ENCODE measurements around the gene RNF39.
"Not testable (repeated sequence)": the region's sequence is repeated elsewhere in the genome, so short reads cannot be mapped to it uniquely, and the experiment has no call there.

The RNF39 gene, protein sequence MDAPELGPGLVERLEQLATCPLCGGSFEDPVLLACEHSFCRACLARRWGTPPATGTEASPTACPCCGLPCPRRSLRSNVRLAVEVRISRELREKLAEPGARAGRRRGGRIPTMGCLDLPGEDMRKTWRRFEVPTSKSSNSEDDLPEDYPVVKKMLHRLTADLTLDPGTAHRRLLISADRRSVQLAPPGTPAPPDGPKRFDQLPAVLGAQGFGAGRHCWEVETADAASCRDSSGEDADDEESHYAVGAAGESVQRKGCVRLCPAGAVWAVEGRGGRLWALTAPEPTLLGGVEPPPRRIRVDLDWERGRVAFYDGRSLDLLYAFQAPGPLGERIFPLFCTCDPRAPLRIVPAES

DNA sequence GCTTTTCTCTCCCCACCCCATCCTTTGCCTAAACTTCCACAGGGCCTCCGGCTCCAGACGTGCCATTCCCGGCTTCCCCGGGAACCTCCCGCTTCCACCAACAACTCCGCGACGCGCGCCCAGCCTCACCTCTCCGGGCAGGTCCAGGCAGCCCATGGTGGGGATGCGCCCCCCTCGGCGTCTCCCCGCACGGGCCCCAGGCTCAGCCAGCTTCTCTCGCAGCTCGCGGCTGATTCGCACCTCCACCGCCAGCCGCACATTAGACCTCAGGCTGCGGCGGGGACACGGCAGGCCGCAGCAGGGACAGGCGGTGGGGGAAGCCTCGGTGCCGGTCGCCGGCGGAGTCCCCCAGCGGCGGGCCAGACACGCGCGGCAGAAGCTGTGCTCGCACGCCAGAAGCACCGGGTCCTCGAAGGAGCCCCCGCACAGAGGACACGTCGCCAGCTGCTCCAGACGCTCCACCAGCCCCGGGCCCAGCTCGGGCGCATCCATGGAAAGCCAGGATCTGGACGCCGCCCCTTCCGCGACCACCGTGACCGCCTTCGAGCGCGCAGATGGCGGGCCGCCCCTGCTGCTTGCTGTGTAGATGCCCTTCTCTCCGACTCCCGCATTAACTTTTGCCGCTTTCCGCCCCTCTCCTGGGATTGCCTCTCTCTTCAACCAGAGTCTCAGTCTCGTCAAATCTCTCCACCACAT, at the start of gene RNF39:
RNF39 (minus strand) TSS at position 676 of the 696 bp plus-strand sequence; CDS start at position 492, 184 bp downstream.
- DNase-seq (ENCODE audit: extremely low read depth in 1 of 2, low read depth in 1 of 2): no peak

DNA sequence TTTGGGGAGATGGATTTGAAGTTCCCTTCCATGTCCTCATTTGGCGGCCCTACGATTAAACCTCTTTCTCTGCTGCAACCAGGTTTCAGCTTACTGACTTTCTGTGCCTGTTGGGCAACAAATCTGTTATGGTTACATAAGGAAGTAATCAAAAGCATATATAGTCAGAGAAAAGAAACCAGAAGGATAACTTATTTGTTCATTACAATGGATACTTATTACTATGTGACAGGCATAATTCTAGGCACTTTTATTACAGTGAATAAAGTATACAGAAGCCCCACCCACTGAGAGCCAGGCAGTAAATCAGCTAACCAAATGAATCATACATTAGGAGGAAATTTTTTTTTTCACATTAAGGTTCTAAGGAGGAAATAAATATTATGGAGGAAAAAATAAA, 46.9 kb upstream of the RNF39 start:
- no peak for DNase-seq (ENCODE audit: extremely low read depth in 1 of 2, low read depth in 1 of 2)

DNA sequence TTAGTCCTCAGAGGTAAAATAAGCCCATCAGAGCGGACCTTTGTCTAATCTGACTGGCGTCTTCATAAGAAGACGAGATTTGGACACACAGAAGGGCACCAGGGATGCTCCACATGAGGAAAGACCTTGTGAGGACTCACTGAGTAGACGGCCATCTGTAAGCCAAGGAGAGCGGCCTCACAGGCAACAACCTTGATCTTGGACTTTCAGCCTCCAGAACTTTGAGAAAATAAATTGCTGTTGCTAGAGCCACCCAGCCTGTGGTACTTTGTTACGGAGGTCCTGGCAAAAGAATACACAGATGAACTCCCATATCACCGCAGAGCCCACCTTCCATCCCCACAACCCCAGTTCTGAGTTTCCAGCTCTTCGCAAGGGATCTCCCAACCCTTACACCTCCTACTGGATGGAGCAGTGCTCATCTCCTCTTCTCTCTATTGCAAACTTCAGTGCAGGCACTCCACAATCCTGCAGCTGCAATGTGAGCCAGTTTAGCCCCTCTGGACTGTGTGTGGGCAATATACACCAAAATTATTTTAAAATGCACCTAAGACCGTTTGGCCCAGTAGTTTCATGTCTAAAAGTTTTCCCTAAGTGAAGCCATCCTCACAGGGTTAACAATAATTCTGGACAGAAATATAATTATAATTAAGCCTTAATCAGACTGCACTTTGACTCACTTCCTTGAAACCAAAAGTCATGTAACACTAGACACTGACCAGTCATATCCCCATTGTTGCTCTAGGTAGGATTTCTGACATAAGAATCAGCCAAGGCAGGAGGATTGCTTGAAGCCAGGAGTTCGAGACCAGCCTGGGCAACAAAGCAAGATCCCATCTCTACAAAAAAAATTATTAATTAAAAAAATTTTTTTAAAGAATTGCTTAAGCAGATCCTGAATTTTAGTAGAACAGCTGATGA, 46.1 kb upstream of the RNF39 start:
- DNase-seq (ENCODE audit: extremely low read depth in 1 of 2, low read depth in 1 of 2): no peak

DNA sequence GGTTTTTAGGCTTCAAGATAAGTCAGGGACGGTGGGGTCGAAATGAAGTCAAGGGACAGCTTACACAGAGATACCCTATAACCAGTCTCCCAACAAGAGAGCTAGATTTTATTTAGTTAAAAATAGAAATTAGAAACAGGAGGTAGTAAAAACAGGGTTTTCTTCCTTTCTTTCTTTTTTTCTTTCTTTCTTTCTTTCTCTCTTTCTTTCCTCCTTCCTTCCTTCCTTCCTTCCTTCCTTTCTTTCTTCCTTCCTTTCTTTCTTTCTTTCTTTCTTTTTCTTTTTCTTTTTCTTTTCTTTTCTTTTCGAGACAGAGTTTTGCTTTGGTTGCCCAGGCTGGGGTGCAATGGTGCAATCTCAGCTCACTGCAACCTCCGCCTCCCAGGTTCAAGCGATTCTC, 43.1 kb upstream of the RNF39 start:
- not testable (repeated sequence) for DNase-seq (ENCODE audit: extremely low read depth in 1 of 2, low read depth in 1 of 2)

DNA sequence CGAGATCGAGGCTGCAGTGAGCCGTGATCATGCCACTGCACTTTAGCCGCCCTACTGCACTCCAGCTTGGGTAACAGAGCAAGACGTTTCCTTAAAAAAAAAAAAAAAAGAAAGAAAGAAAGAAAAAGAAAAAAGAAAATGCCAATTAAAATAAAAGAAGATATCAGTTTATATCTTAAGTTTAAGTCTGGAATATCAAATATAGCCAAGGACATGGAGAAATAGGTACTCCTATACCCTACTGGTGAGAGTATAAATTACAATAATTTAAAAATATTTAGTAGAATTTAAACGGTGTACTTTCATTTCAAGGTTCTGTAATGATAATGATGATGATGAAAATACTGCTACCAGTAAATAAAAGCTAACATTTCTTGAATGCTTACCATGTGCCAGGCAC, 41.2 kb upstream of the RNF39 start:
- DNase-seq (ENCODE audit: extremely low read depth in 1 of 2, low read depth in 1 of 2): no peak

DNA sequence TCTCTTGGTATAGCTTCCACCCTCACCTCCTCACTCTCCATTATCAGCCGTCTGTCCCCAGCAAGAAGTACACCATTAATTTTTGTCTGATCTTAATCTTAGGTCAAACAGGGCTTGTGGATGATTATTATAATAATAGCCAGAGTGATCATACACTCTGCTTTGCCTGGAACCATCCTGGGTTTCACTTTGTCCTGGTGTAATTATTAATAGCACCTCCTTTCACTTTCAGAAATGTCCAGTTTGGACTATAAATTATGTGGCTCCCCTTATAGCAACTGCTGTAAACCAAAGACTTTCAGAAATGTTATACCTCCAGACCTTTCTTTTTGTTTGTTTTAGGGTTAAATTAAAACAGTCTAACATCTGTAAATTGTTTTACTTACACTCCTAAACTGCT, 38.3 kb upstream of the RNF39 start:
- DNase-seq (ENCODE audit: extremely low read depth in 1 of 2, low read depth in 1 of 2): no peak

DNA sequence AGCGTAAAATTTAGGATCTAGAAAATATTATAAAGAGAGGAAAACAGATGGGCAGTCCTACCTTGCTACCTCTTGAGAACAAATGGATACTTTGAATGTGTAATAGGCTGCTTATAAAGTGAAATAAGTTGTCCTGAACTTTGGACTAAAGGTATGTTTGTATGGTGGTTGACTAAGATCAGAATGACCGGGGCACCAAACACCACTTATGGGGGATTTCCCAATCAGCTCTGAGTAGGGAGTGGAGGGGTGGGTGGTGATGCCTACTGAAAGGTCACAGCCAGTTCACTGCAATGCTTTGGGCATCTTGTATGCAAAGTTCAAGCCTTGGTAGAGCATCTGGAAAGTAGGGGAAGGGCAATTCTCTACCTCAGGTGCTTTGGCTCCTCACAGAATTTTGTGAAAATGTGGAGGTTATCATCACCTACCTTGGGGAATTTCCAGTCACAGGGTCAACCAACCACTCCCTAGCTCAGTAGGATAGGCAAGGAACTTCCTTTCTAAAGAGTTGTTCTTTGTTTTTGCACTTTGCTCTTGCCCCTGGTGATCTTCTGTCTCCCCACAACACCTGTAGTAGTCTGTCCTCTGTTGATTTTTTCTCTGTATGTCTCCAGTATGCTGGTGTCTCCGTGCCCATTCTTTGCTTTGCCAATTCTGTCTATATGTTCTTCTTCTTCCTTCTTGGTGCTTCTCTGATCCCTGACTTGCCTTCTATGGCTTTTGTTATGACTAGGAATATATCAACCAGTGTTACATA, 37.6 kb upstream of the RNF39 start, which contains the start of gene TRIM31:
TRIM31 (minus strand) TSS at position 88 of the 757 bp plus-strand sequence. CDS start 285 bp downstream, outside the sequence.
- no peak for DNase-seq (ENCODE audit: extremely low read depth in 1 of 2, low read depth in 1 of 2)

DNA sequence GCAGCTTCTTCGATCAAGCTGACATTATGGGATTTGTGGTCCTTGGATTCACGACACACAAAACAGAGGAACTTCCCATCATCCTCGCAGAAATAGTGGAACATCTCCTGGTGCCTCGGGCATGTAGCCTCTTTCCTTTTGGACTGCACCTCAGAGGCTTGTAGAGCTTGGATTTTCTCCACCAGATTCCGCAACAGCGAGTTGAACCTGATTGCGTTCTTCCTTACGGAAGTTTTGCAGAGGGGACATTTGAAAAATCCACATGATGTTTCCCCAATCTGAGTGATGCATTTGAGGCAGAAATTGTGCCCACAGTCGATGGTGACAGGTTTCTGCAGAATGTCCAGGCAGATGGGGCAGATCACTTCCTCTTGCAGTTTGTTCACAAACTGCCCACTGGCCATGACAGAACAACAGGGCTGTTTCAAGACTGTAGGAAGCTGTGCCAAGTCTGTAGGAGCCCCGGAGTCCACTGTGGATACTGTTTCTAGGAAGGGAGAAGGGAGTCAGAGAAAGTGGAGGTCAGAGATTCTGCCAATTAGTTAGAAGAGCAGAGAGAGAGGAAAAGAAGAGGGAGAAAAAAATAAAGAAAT, 36.9 kb upstream of the RNF39 start:
- DNase-seq (ENCODE audit: extremely low read depth in 1 of 2, low read depth in 1 of 2): no peak

DNA sequence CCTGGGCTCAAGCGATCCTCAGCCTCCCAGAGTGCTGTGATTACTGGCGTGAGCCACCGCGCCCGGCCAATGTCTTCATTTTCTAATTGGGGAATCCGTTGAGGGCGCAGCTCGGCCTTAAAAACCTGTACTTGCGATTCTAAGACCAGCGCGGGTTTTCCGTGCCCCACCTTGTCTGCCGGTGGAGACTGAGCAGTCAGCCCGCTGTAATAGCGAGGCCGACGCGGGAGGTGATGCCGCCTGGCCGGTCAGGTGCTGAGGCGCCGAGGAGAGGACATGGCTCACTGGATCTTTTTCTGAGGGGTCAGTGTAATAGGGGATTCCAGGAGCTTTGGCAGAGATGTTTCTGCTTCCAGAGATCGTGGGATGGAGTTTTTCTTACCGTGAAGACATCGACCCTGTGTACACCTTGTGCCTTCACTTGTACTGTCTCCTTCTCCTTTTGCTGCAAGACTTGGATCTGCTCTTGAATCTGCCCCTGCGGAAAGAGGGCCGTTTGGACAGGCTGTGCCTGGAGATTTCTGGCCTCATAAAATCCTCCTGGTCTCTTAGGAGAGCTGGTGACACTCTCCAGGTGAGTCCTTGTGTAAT, 35.8 kb upstream of the RNF39 start:
- DNase-seq (ENCODE audit: extremely low read depth in 1 of 2, low read depth in 1 of 2): no peak

DNA sequence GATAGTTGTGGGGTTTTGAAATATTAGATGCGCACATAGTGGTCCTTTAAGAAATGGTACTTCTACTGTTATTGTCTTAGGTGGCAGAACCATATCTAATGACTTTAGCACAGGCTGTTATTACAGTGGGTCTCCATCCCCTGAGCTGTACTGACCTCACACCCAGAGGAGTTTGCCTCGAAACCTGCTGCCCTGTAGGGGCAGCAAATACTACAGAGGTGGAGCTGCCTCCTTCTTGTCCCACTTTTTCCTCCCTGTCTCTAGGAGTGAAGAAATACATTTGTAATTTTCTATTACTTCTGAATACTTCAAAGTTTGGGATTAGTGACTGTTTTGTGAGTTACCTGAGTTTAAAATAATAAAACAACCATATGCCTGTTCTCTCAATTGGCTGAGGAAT, 29.1 kb upstream of the RNF39 start:
- DNase-seq (ENCODE audit: extremely low read depth in 1 of 2, low read depth in 1 of 2): no peak

DNA sequence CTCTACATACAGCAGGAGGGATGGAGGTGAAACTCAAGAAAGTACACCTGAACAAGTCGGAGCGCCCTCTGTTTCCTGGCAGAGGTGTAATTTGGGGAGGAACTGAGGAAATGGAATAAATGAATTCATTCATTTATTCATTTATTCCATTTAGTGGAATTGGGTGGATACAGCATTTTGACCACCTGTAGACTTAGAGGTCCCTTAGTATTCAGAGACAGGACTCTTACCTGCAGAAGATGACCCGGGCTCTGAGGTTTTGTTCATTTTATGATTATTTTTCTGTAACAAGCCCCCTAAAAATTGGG, 28.3 kb upstream of the RNF39 start:
- DNase-seq (ENCODE audit: extremely low read depth in 1 of 2, low read depth in 1 of 2): no peak

DNA sequence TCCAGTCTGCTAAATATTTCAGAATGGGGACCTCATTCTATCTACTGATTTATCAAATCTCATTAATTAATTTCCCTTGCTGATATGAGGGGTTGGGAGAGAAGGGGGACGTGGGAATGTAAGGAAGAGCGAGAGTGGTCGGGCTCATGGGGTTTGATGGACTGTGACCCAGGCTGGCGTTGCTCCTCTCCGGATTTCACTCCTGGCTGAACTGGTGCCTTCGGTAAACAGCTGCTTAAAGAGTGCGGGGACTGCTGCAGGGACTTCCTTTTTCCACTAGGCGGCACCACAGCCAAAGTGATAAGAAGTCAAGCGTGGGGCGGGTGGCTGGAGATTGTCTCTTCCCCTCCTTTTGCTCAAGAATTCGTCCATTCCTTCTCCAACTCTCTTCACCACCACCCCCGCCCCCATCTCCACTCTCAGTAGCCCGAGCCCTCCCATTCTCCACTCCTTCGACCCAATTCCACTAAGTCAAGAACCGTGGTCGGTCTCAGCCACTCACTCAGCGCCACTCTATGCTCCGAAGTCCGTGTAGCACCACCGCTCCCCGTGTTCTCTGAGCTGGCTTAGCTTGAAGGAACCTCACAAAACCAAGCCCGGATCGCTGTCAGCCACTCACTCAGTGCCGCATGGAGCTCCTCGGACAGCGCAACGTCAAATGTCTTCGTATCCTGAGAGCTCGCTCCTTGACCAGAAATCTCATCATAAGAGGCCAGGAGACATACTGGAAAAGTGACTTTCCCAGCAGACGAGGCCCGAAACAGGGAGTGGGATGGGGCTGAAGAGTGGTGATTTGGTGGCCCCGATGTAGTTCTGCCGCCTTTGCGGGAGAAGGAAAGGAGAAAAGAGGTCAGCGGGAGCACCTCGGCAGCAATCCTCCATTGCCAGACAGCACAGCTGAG, 27.7 kb upstream of the RNF39 start:
- peak; percentile 52 to 74 for DNase-seq (ENCODE audit: extremely low read depth in 1 of 2, low read depth in 1 of 2)

DNA sequence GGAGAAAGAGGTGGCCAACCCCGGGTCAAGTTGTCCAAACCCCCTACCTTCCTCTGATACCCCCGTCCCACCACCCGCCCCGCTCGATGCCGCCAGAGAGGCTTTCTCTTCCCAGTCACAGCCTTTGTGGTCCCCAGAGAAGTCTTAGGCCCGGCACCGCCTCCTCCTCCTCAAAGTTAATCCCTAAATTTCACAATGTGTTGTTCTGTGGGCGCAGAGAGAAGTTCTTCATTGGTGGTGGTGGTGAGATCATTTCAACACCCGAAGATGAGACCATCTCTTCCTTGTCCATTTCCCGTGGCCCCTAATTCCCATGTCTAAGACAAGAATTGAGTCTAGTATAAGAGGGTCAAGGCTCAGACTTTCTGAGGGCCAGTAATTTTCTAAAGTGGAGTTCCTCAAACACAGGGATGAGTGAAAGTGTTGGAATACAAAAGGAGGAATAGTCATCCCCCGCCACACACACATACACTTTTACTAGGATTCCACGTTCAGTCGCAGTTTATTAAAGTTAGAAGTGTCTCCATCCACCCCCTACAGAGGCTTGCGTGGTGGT, 26.9 kb upstream of the RNF39 start:
- no peak for DNase-seq (ENCODE audit: extremely low read depth in 1 of 2, low read depth in 1 of 2)

DNA sequence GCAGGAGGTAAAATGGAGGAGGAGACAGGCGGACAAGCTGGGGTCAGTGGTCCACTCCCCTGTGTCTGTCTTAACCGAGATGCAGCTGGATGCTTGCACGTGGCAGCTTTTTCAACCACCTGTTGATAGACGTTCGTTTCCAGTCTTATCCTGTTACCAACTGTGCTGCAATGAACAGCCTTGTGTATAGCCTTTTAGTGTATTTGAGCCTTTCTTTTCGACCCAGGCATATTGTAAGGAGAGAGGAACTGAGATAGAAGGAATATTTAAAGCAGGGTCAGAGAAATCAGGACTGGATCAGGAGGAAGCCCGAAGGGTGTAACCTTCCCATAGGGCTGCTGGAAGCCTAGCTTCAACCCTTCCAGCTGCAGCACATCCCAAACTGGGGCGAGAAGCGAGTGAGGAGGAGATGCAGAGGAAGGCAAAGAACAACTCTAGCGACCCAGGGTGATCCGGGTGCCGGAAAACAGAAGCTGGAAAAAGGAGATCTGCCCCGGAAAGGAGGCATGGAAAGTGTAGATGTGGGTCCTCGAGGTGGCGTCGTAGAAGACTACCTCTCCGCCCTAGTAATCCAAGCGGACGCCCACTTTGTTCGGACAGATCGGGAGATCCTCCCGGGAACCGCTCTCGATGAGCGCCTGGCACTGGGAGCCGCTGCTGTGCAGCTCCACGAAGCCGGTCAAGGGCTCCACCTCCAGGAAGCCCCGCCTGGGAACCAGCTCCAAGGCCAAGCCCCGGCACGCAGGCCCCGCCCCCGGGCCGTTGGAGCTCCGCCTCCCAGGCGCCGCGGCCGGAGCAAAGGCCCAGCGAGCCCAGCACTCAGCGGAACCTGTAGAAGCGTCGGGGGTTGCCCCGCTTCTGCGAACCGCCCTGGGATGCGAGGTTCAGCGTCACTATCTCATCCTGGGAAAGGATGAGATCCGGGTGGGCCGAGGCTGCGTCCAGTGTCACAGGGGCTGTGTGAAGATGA, 26.2 kb upstream of the RNF39 start:
- DNase-seq (ENCODE audit: extremely low read depth in 1 of 2, low read depth in 1 of 2): peak; percentile 50 to 62

DNA sequence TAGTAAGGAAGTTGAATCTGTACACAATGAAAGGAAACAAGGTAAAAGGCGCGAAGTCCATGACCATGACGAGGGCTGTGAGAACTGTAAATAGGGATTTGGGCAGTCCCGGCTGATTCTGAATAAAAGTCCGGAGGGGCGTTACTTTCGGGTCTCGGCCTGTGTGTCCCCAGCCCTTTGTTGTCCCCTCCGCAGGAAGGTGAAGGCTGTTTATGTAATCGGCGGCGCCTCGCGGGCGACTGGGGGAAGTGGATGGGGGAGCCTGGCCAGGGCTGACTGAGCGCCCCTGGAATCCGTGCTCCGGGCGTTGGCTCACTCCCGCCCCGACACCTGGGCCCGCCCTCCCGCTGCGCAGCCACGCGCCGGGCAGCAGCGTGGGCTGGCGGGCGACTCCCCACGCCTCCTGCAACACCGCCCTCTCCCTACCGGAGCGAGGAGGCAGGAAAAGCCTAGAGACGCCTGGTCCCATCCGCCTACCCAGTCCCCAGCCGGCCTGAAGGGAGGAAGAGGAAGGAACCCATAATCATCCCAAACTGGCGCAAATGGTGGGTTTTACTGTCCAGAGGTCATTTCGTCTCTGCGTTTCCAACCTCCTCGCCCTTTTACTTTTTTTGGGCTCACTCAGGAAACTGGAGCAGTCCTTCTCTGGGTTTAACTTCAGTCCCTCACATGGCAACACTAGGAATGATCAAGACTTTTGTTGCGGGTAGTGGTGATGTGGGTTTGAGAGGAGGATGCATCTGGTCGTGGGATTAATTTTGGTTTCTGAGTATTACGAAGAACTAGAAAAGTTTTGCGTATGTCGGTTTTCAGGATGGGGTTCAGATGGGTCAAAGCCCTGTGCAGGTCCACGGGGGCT, 25.2 kb upstream of the RNF39 start:
- no peak for DNase-seq (ENCODE audit: extremely low read depth in 1 of 2, low read depth in 1 of 2)

DNA sequence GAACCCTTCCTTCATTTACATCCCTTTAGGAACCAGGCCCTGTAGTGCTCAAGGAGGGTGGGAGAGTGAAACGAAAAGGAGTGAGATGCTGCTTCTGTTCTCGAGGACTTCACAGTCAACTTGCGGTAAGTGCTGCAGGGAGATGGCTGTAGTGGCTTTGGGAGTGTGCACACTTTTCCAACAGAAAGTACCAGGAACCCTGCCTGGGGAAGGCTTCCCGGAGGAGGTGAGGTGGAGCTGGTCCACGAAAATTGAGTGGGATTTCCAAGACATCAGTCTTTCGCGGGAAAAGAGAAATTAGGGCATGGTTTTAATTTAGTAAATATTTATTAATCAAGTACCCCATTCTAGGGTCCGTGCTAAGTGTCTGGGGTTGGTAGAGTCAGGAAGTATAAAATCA, 24.6 kb upstream of the RNF39 start:
- no peak for DNase-seq (ENCODE audit: extremely low read depth in 1 of 2, low read depth in 1 of 2)

Measured in stimulated activated CD8-positive, alpha-beta memory T cell treated with anti-CD3 and anti-CD28 coated beads, Interleukin-7, amount 100 ng/mL, for 48 hours (primary cell).